HepG2 (cell line): ENCODE data around the gene GUCA1A. TPM values are rescaled to one million over a fixed set of nuclear protein-coding genes. Genes with fewer than 3 reads are reported as not detected.

Source experiments
- ARHGAP35 ChIP-seq: sonication (generic); formaldehyde crosslinking; IDR thresholded peaks from 2 replicates; pipeline ENCODE4 v1.9.0; 2022; ENCODE audit warnings: mild to moderate bottlenecking, inconsistent platforms, moderate library complexity, missing genetic modification reagents, borderline replicate concordance
- BCL6 ChIP-seq: IDR thresholded peaks from 2 replicates; pipeline ENCODE4 v1.6.1; 2016; ENCODE audit warnings: missing genetic modification reagents, missing compliant biosample characterization
- CBX2 ChIP-seq, 2 experiments: fragments of 200-600 bp in 1 of 2; sonication (generic); formaldehyde crosslinking in 1 of 2; IDR thresholded peaks; 2 replicates each; pipeline versions ENCODE4 v1.7.0 to v1.8.1; 2018 to 2022; ENCODE audit warnings: low read depth in 2 of 2, low read length in 1 of 2, mild to moderate bottlenecking in 1 of 2, missing genetic modification reagents in 1 of 2
- ESRRA ChIP-seq: sonication (generic); formaldehyde crosslinking; IDR thresholded peaks from 2 replicates; pipeline ENCODE4 v1.5.1; 2020; ENCODE audit warnings: mild to moderate bottlenecking, low read depth, missing genetic modification reagents
- HNF4A ChIP-seq: sonication (generic); formaldehyde crosslinking; IDR thresholded peaks from 2 replicates; pipeline ENCODE4 v1.4.0; 2020; ENCODE audit warnings: missing genetic modification reagents
- IKZF5 ChIP-seq: IDR thresholded peaks from 2 replicates; pipeline ENCODE4 v1.6.1; 2018; ENCODE audit warnings: missing genetic modification reagents, mild to moderate bottlenecking, missing compliant biosample characterization
- IRF2 ChIP-seq: IDR thresholded peaks from 2 replicates; pipeline ENCODE4 v1.6.1; 2018; ENCODE audit warnings: missing genetic modification reagents, missing compliant biosample characterization
- PCBP1 ChIP-seq: fragments of 200-400 bp; formaldehyde crosslinking; IDR thresholded peaks from 2 replicates; pipeline ENCODE4 v1.6.1; 2017; ENCODE audit warnings: mild to moderate bottlenecking, low read depth, low read length, borderline replicate concordance
- RBM39 ChIP-seq: fragments of 200-400 bp; formaldehyde crosslinking; IDR thresholded peaks from one replicate; pipeline ENCODE4 v1.6.1; 2018; ENCODE audit warnings: antibody characterized with exemption, mild to moderate bottlenecking, low read depth, low read length; ENCODE audit not compliant: poor library complexity, severe bottlenecking
- RNF2 ChIP-seq: fragments of 450-650 bp; conservative IDR thresholded peaks from 2 replicates; pipeline ENCODE4 v1.6.1; 2016; ENCODE audit warnings: low read depth
- SAP130 ChIP-seq: IDR thresholded peaks from 2 replicates; pipeline ENCODE4 v1.6.1; 2016; ENCODE audit warnings: low read depth
- SMAD3 ChIP-seq: sonication (generic); formaldehyde crosslinking; IDR thresholded peaks from 2 replicates; pipeline ENCODE4 v1.4.0; 2020; ENCODE audit warnings: missing genetic modification reagents
- SMYD3 ChIP-seq: sonication (generic); formaldehyde crosslinking; IDR thresholded peaks from 2 replicates; pipeline ENCODE4 v1.8.1; 2023; ENCODE audit warnings: mild to moderate bottlenecking, missing genetic modification reagents
- SOX6 ChIP-seq, 2 experiments: fragments of 450-650 bp in 1 of 2; sonication (generic) in 1 of 2; formaldehyde crosslinking in 1 of 2; IDR thresholded peaks; 2 replicates each; pipeline versions ENCODE4 v1.4.0 to v1.6.1; 2017 to 2020; ENCODE audit warnings: antibody characterized with exemption in 1 of 2, mild to moderate bottlenecking in 1 of 2, missing genetic modification reagents in 1 of 2
- SSRP1 ChIP-seq: IDR thresholded peaks from 2 replicates; pipeline ENCODE4 v1.6.1; 2016; ENCODE audit warnings: control low read depth
- ZBTB42 ChIP-seq: sonication (generic); formaldehyde crosslinking; IDR thresholded peaks from 2 replicates; pipeline ENCODE4 v1.5.0; 2020; ENCODE audit warnings: mild to moderate bottlenecking, missing genetic modification reagents
- ZFP1 ChIP-seq: IDR thresholded peaks from 2 replicates; pipeline ENCODE4 v1.6.1; 2016
- ZFP82 ChIP-seq: sonication (generic); formaldehyde crosslinking; IDR thresholded peaks from 2 replicates; pipeline ENCODE4 v1.5.1; 2020; ENCODE audit warnings: mild to moderate bottlenecking, missing genetic modification reagents, borderline replicate concordance
- ZMAT5 ChIP-seq: sonication (generic); formaldehyde crosslinking; IDR thresholded peaks from 2 replicates; pipeline ENCODE4 v1.5.0; 2020; ENCODE audit warnings: mild to moderate bottlenecking, low read depth, missing genetic modification reagents, borderline replicate concordance
- ZNF292 ChIP-seq: sonication (generic); formaldehyde crosslinking; IDR thresholded peaks from 2 replicates; pipeline ENCODE4 v1.8.1; 2022; ENCODE audit warnings: mild to moderate bottlenecking, low read depth, missing genetic modification reagents, borderline replicate concordance
- ZNF296 ChIP-seq: sonication (generic); formaldehyde crosslinking; conservative IDR thresholded peaks from 2 replicates; pipeline ENCODE4 v1.5.0; 2020; ENCODE audit warnings: mild to moderate bottlenecking, missing genetic modification reagents
- ZNF512B ChIP-seq: sonication (generic); formaldehyde crosslinking; IDR thresholded peaks from 2 replicates; pipeline ENCODE4 v1.5.1; 2020; ENCODE audit warnings: missing genetic modification reagents, mild to moderate bottlenecking, borderline replicate concordance
- ZNF546 ChIP-seq: sonication (generic); formaldehyde crosslinking; conservative IDR thresholded peaks from 2 replicates; pipeline ENCODE4 v1.8.1; 2023; ENCODE audit warnings: mild to moderate bottlenecking, missing genetic modification reagents
- ZNF768 ChIP-seq: sonication (generic); formaldehyde crosslinking; IDR thresholded peaks from 2 replicates; pipeline ENCODE4 v1.4.0; 2020; ENCODE audit warnings: missing genetic modification reagents
- ZNF772 ChIP-seq: sonication (generic); formaldehyde crosslinking; IDR thresholded peaks from 2 replicates; pipeline ENCODE4 v1.5.0; 2020; ENCODE audit warnings: mild to moderate bottlenecking, missing genetic modification reagents
- ZSCAN21 ChIP-seq: sonication (generic); formaldehyde crosslinking; IDR thresholded peaks from 2 replicates; pipeline ENCODE4 v1.8.0; 2022; ENCODE audit warnings: mild to moderate bottlenecking, missing genetic modification reagents, moderate library complexity, borderline replicate concordance
- polyA plus RNA-seq, 8 experiments: library from polyadenylated mRNA; depleted of rRNA in 3 of 8; stranded (reverse) in 7 of 8; unstranded in 1 of 8; fragments of >200 nt; fragmentation: Illumina TruSeq in 4 of 8; extraction: Trizol in 4 of 8; gene quantifications; 2 replicates each; pipeline versions ENCODE4 v1.2.1 to v1.2.3, GENCODE V29; 2011 to 2016; ENCODE audit warnings: low read depth in 4 of 8, missing spikeins in 1 of 8, mixed read lengths in 1 of 8; ENCODE audit not compliant: insufficient read depth in 1 of 8
- total RNA-seq, 5 experiments: library from RNA; depleted of rRNA; stranded (reverse); fragments of >200 nt; fragmentation: Illumina TruSeq; extraction: Trizol; gene quantifications; 2 replicates each; pipeline ENCODE4 v1.2.3, GENCODE V29; 2016; ENCODE audit warnings: low read depth in 1 of 5

Gene GUCA1A
- total and polyA plus RNA-seq, 2 of the 13 experiments (the other 11 are each of a cell fraction or from before 2014, with no cell fraction given), result not detected

- TF ChIP-seq CBX2 (IDR thresholded peaks at IDR 0.05; ENCODE audit: low read depth, low read length) (no peak), CBX2 (CRISPR knock-in tag; IDR thresholded peaks at IDR 0.05; ENCODE audit: low read depth) (no peak), SMAD3 (no peak), ZSCAN21 (CRISPR knock-in tag) (no peak), HNF4A (no peak), BCL6 (CRISPR knock-in tag) (0 out of 2 replicates have a peak, but pooled peaks have one; percentile 7), RBM39 (no peak), SAP130 (peak; percentile 48), ZNF296 (CRISPR knock-in tag) (0 out of 2 replicates have a peak, but pooled peaks have one; percentile 29), ZFP82 (CRISPR knock-in tag) (no peak), ZNF772 (CRISPR knock-in tag) (peak; percentile 73; the same call in 1 of the 2 replicates), IKZF5 (CRISPR knock-in tag) (peak; percentile 36; the same call in 1 of the 2 replicates), SOX6 (IDR thresholded peaks at IDR 0.05) (no peak), SOX6 (CRISPR knock-in tag; IDR thresholded peaks at IDR 0.05) (peak; percentile 67), SMYD3 (CRISPR knock-in tag) (no peak), ZNF768 (CRISPR knock-in tag) (peak; percentile 78), ESRRA (CRISPR knock-in tag) (0 out of 2 replicates have a peak, but pooled peaks have one; percentile 43), RNF2 (no peak), ZFP1 (CRISPR knock-in tag) (no peak), IRF2 (CRISPR knock-in tag) (peak; percentile 53; the same call in 1 of the 2 replicates), ZNF546 (CRISPR knock-in tag) (no peak), ARHGAP35 (no peak), ZMAT5 (no peak), PCBP1 (no peak), ZBTB42 (CRISPR knock-in tag) (no peak), SSRP1 (CRISPR knock-in tag) (no peak; the same call in 1 of the 2 replicates), ZNF292 (CRISPR knock-in tag) (no peak), ZNF512B (no peak)
Observed at GRCh38 chr6:42166444-42167141, 6.6 kb upstream of the GUCA1A start (continued).
